HCT116 (cell line): ENCODE measurements around the gene RPS24. TPM values are rescaled to one million over a fixed set of nuclear protein-coding genes. Genes with fewer than 3 reads are reported as not detected.

Experiments used
- ATAC-seq: fragments of 200-7000 bp; cut with Tn5 transposase; 2 replicates; pipeline ENCODE4 v1.9.1; 2020; ENCODE audit warnings: mild to moderate bottlenecking, moderate library complexity
- BruUV-seq: library from RNA; stranded (reverse); fragments of 400-500 nt; replicated peaks from 2 replicates; lab custom pipeline; 2021; lab: Mats Ljungman, UMichigan
- CTCF ChIA-PET: fragments of 300-600 bp; sonication (Branson Sonifier 250); formaldehyde crosslinking; loops from one replicate; lab custom pipeline; 2021; ENCODE audit warnings: antibody characterized with exemption; lab: Charles Lee
- POLR2A ChIA-PET: fragments of 300-600, 350-600 bp; sonication (Branson Sonifier 250); formaldehyde crosslinking; loops from one replicate; lab custom pipeline; 2021; ENCODE audit warnings: antibody characterized with exemption; lab: Charles Lee
- RAD21 ChIA-PET, 2 experiments: fragments of 300-600 bp; sonication (Branson Sonifier 250); formaldehyde crosslinking; loops; one replicate each; lab custom pipeline; 2023; ENCODE audit warnings: low total read pairs in 2 of 2; ENCODE audit not compliant: uncharacterized antibody in 2 of 2, unreplicated experiment in 2 of 2, low non-redundant PET in 1 of 2; lab: Charles Lee
- DNase-seq: peaks from one replicate; pipeline ENCODE4 v3.0.0-alpha.2; 2010; ENCODE audit warnings: low read depth, low spot score
- H2AFZ ChIP-seq: fragments of 200-600 bp; shearing (Covaris generic), sonication (generic); 2 replicates; pipeline ENCODE4 v1.6.1; 2017; ENCODE audit warnings: low read depth, mixed run types, mixed read lengths, antibody characterized with exemption, low read length; ENCODE audit not compliant: poor library complexity, severe bottlenecking
- H3K27ac ChIP-seq: 2 replicates; pipeline ENCODE4 v1.5.1; 2012; ENCODE audit warnings: low read depth, low read length
- H3K27me3 ChIP-seq: fragments of 200-600 bp; sonication (generic); 2 replicates; pipeline ENCODE4 v1.6.1; 2016; ENCODE audit warnings: mixed run types, low read length, mixed read lengths; ENCODE audit not compliant: insufficient read depth
- H3K36me3 ChIP-seq, 2 experiments: fragments of 200-500 bp in 1 of 2; fragments of 200-600 bp in 1 of 2; sonication (Bioruptor generic) in 1 of 2; sonication (generic) in 1 of 2; 2 replicates each; pipeline versions ENCODE4 v1.5.1 to v1.6.1; 2014 to 2016; ENCODE audit warnings: low read length in 2 of 2, inconsistent platforms in 1 of 2, mixed read lengths in 1 of 2, mixed run types in 1 of 2; ENCODE audit not compliant: insufficient read depth in 2 of 2, control insufficient read depth in 1 of 2
- H3K4me1 ChIP-seq, 2 experiments: fragments of 200-600 bp in 1 of 2; sonication (generic) in 1 of 2; 2 replicates each; pipeline versions ENCODE4 v1.5.1 to v1.6.1; 2012 to 2017; ENCODE audit warnings: low read length in 2 of 2, inconsistent platforms in 1 of 2, mild to moderate bottlenecking in 1 of 2, mixed read lengths in 1 of 2, mixed run types in 1 of 2, moderate library complexity in 1 of 2; ENCODE audit not compliant: insufficient read depth in 2 of 2, control insufficient read depth in 1 of 2
- H3K4me2 ChIP-seq: fragments of 200-600 bp; sonication (generic); 2 replicates; pipeline ENCODE4 v1.6.1; 2017; ENCODE audit warnings: mixed run types, low read length, mixed read lengths
- H3K4me3 ChIP-seq, 2 experiments: fragments of 200-600 bp in 1 of 2; sonication (generic) in 1 of 2; replicated peaks in 1 of 2; 2 replicates each; pipeline ENCODE4 v1.5.1; 2011 to 2016; ENCODE audit warnings: low read length in 2 of 2, control low read depth in 1 of 2, low read depth in 1 of 2, mild to moderate bottlenecking in 1 of 2, mixed read lengths in 1 of 2, mixed run types in 1 of 2
- H3K79me2 ChIP-seq: fragments of 200-600 bp; sonication (generic); 2 replicates; pipeline ENCODE4 v1.6.1; 2017; ENCODE audit warnings: mild to moderate bottlenecking, mixed run types, low read length, moderate library complexity, mixed read lengths; ENCODE audit not compliant: insufficient read depth
- H3K9ac ChIP-seq: fragments of 200-600 bp; sonication (generic); 2 replicates; pipeline ENCODE4 v1.6.1; 2016; ENCODE audit warnings: low read length, mixed read lengths
- H3K9me2 ChIP-seq: fragments of 200-600 bp; sonication (generic), shearing (Covaris generic); 2 replicates; pipeline ENCODE4 v1.6.1; 2017; ENCODE audit warnings: mixed run types, mild to moderate bottlenecking, moderate library complexity; ENCODE audit not compliant: insufficient read depth
- H3K9me3 ChIP-seq, 2 experiments: fragments of 200-500 bp in 1 of 2; fragments of 200-600 bp in 1 of 2; sonication (Bioruptor generic) in 1 of 2; sonication (generic) in 1 of 2; 2 replicates each; pipeline ENCODE4 v1.6.1; 2014 to 2017; ENCODE audit warnings: low read length in 2 of 2, mixed read lengths in 2 of 2, inconsistent platforms in 1 of 2, low read depth in 1 of 2, mild to moderate bottlenecking in 1 of 2, mixed run types in 1 of 2, moderate library complexity in 1 of 2; ENCODE audit not compliant: control insufficient read depth in 1 of 2, insufficient read depth in 1 of 2
- H4K20me1 ChIP-seq: fragments of 200-600 bp; sonication (generic), shearing (Covaris generic); 2 replicates; pipeline ENCODE4 v1.6.1; 2017; ENCODE audit warnings: mixed run types, mild to moderate bottlenecking, moderate library complexity; ENCODE audit not compliant: insufficient read depth
- ATF3 ChIP-seq: IDR thresholded peaks from 2 replicates; pipeline ENCODE4 v1.6.1; 2012
- CEBPB ChIP-seq: IDR thresholded peaks from 2 replicates; pipeline ENCODE4 v1.6.1; 2012; ENCODE audit warnings: low read depth
- EZH2 ChIP-seq: fragments of 200-600 bp; sonication (generic); IDR thresholded peaks from 2 replicates; pipeline ENCODE4 v1.6.1; 2017; ENCODE audit warnings: antibody characterized with exemption, mixed run types
- EZH2phosphoT487 ChIP-seq: fragments of 200-600 bp; IDR thresholded peaks from 2 replicates; pipeline ENCODE4 v1.6.1; 2018; ENCODE audit warnings: antibody characterized with exemption, borderline replicate concordance
- FOSL1 ChIP-seq: IDR thresholded peaks from 2 replicates; pipeline ENCODE4 v1.6.1; 2012; ENCODE audit warnings: low read depth
- JUND ChIP-seq: IDR thresholded peaks from 2 replicates; pipeline ENCODE4 v1.6.1; 2012
- RAD21 ChIP-seq: IDR thresholded peaks from 2 replicates; pipeline ENCODE4 v1.6.1; 2012; ENCODE audit warnings: low read depth, mild to moderate bottlenecking
- SIN3A ChIP-seq: IDR thresholded peaks from 2 replicates; pipeline ENCODE4 v1.6.1; 2012; ENCODE audit warnings: low read depth
- SP1 ChIP-seq: IDR thresholded peaks from 2 replicates; pipeline ENCODE4 v1.6.1; 2012; ENCODE audit warnings: low read depth
- SRF ChIP-seq: IDR thresholded peaks from 2 replicates; pipeline ENCODE4 v1.6.1; 2012; ENCODE audit warnings: low read depth
- YY1 ChIP-seq: IDR thresholded peaks from 2 replicates; pipeline ENCODE4 v1.6.1; 2011; ENCODE audit warnings: low read length, low read depth, moderate library complexity, mild to moderate bottlenecking; ENCODE audit not compliant: insufficient replicate concordance; ENCODE audit errors: extremely low read depth
- ZBTB33 ChIP-seq: IDR thresholded peaks from 2 replicates; pipeline ENCODE4 v1.6.1; 2011; ENCODE audit warnings: mild to moderate bottlenecking, low read length, moderate library complexity; ENCODE audit not compliant: insufficient replicate concordance; ENCODE audit errors: extremely low read depth
- ZFX ChIP-seq: fragments of 450-650 bp; IDR thresholded peaks from 2 replicates; pipeline ENCODE4 v1.6.1; 2017
- intact Hi-C: fragments of 100-400 bp; cut with micrococcal nuclease; formaldehyde crosslinking; loops from 2 replicates; pipeline ENCODE4 v1.10.0; 2022
- total RNA-seq: library from RNA; stranded (reverse); gene quantifications from one replicate; pipeline ENCODE4 v1.2.1, GENCODE V29; 2021; ENCODE audit not compliant: unreplicated experiment

Gene RPS24
- total RNA-seq, 1 experiment from 2014 or later: 1,764 TPM

- TF ChIP-seq EZH2phosphoT487: no peak
- no peak for TF ChIP-seq RAD21
- TF ChIP-seq JUND: no peak
- TF ChIP-seq YY1: no peak
- TF ChIP-seq, all 23 proteins: peak for 0
These were observed 18.1 kb upstream of the RPS24 start (continued) for GRCh38 chr10:78015546-78015945.

- H3K4me3 ChIP-seq: no peak overlapping the region
- H4K20me1 ChIP-seq: no peaks in the 10 kb centered on the region
- RAD21 ChIA-PET: no interaction called here
- CTCF ChIA-PET: no interaction called here
- no peak overlapping the region for H3K4me2 ChIP-seq
- intact Hi-C loops: no loop called here
- no peaks in the 10 kb centered on the region for H3K79me2 ChIP-seq
- no peak for DNase-seq
- POLR2A ChIA-PET: no interaction called here
- TF ChIP-seq ATF3 (no peak), EZH2 (no peak), FOSL1 (no peak), ZBTB33 (no peak), SP1 (no peak), ZFX (no peak), CEBPB (no peak), JUND (no peak), EZH2phosphoT487 (no peak), RAD21 (no peak), SIN3A (no peak), SRF (no peak)
- TF ChIP-seq, all 23 proteins: peak for 0
- no peaks in the 10 kb centered on the region for H3K27me3 ChIP-seq
- H3K27ac ChIP-seq: no peak overlapping the region
- ATAC-seq: no peak
- peaks cover 58 to 77% of the 10 kb centered on the region in 2 experiments for H3K36me3 ChIP-seq
- no peak overlapping the region for H3K9ac ChIP-seq
- H3K9me2 ChIP-seq: no peaks in the 10 kb centered on the region
- BruUV-seq: no TSS peak
- H3K4me1 ChIP-seq: no peaks in the 10 kb centered on the region
- no peak overlapping the region for H2AFZ ChIP-seq
- no peaks in the 10 kb centered on the region for H3K9me3 ChIP-seq
These were observed 15.8 kb upstream of the RPS24 start for GRCh38 chr10:78017856-78018255.
